DND-41 (cell line): ENCODE data around the gene PTPRN.
A peak's percentile ranks its signal among the peaks of the same experiment; 100 is the strongest.

Experiments
- ATAC-seq: fragments of 200-7000 bp; cut with Tn5 transposase; 3 replicates; pipeline ENCODE4 v1.9.1; 2021; ENCODE audit warnings: low read depth; ENCODE audit not compliant: insufficient read depth
- DNase-seq: peaks from one replicate; pipeline ENCODE4 v3.0.0-alpha.2; 2020
- H2AFZ ChIP-seq: 2 replicates; pipeline ENCODE4 v1.6.0; 2012; ENCODE audit warnings: low read depth, low read length
- H3K27ac ChIP-seq: 2 replicates; pipeline ENCODE4 v1.5.1; 2012; ENCODE audit warnings: low read length, inconsistent platforms
- H3K27me3 ChIP-seq: fragments of 200-600 bp; sonication (generic); 2 replicates; pipeline ENCODE4 v1.6.0; 2012; ENCODE audit warnings: low read length, mild to moderate bottlenecking, inconsistent platforms; ENCODE audit not compliant: insufficient read depth, poor library complexity
- H3K36me3 ChIP-seq: 2 replicates; pipeline ENCODE4 v1.5.1; 2012; ENCODE audit warnings: low read length, inconsistent platforms; ENCODE audit not compliant: insufficient read depth
- H3K4me1 ChIP-seq: 2 replicates; pipeline ENCODE4 v1.5.1; 2012; ENCODE audit warnings: mild to moderate bottlenecking, low read length; ENCODE audit not compliant: insufficient read depth
- H3K4me2 ChIP-seq: 2 replicates; pipeline ENCODE4 v1.6.0; 2012; ENCODE audit warnings: mild to moderate bottlenecking, moderate library complexity, low read length, inconsistent platforms; ENCODE audit not compliant: insufficient read depth
- H3K4me3 ChIP-seq, 2 experiments: fragments of 200-600 bp in 1 of 2; shearing (Covaris generic) in 1 of 2; 2 replicates each; pipeline ENCODE4 v1.5.1; 2012 to 2016; ENCODE audit warnings: inconsistent platforms in 2 of 2, low read length in 2 of 2, mild to moderate bottlenecking in 2 of 2, low read depth in 1 of 2, moderate library complexity in 1 of 2
- H3K79me2 ChIP-seq: 2 replicates; pipeline ENCODE4 v1.6.0; 2012; ENCODE audit warnings: low read length, inconsistent platforms; ENCODE audit not compliant: insufficient read depth
- H3K9ac ChIP-seq: 2 replicates; pipeline ENCODE4 v1.6.0; 2012; ENCODE audit warnings: low read depth, mild to moderate bottlenecking, inconsistent platforms, low read length, moderate library complexity
- H3K9me3 ChIP-seq: 2 replicates; pipeline ENCODE4 v1.5.1; 2012; ENCODE audit warnings: low read length, moderate library complexity, mild to moderate bottlenecking, inconsistent platforms; ENCODE audit not compliant: insufficient read depth, severe bottlenecking
- H4K20me1 ChIP-seq: 2 replicates; pipeline ENCODE4 v1.6.0; 2012; ENCODE audit warnings: low read length; ENCODE audit not compliant: insufficient read depth
- CTCF ChIP-seq: IDR thresholded peaks from 2 replicates; pipeline ENCODE4 v1.5.1; 2012; ENCODE audit warnings: borderline replicate concordance, low read length, moderate library complexity, mild to moderate bottlenecking; ENCODE audit not compliant: poor library complexity, severe bottlenecking; ENCODE audit errors: extremely low read depth
- EZH2 ChIP-seq: IDR thresholded peaks from 3 replicates; pipeline ENCODE4 v1.6.1; 2012; ENCODE audit warnings: borderline replicate concordance, low read depth, mild to moderate bottlenecking, moderate library complexity, low read length, inconsistent platforms; ENCODE audit not compliant: severe bottlenecking

PTPRN gene

GRCh38 chr2:219296631-219297391 is 12.4 kb downstream of the PTPRN start:
- Histone ChIP-seq H3K4me3 (no peak overlapping the region), H3K9ac (no peak overlapping the region), H3K36me3 (no peaks in the 10 kb centered on the region), H3K9me3 (no peaks in the 10 kb centered on the region), H2AFZ (no peak overlapping the region), H3K27ac (no peak overlapping the region), H4K20me1 (no peaks in the 10 kb centered on the region), H3K27me3 (peaks cover 35% of the 10 kb centered on the region), H3K4me1 (peaks cover 18% of the 10 kb centered on the region), H3K79me2 (no peaks in the 10 kb centered on the region), H3K4me2 (no peak overlapping the region)
- DNase-seq (peak; percentile 28), ATAC-seq (no peak)
- TF ChIP-seq CTCF = no peak
- TF ChIP-seq EZH2 = no peak

GRCh38 chr2:219296142-219296541 is 13.1 kb downstream of the PTPRN start:
- Histone ChIP-seq H3K79me2 (no peaks in the 10 kb centered on the region), H3K27ac (no peak overlapping the region), H3K9me3 (no peaks in the 10 kb centered on the region), H3K27me3 (peaks cover 29% of the 10 kb centered on the region), H3K9ac (no peak overlapping the region), H3K4me1 (peaks cover 18% of the 10 kb centered on the region), H2AFZ (no peak overlapping the region), H3K4me2 (no peak overlapping the region), H4K20me1 (no peaks in the 10 kb centered on the region), H3K4me3 (no peak overlapping the region), H3K36me3 (no peaks in the 10 kb centered on the region)
- DNase-seq (peak; percentile 2), ATAC-seq (no peak)
- TF ChIP-seq EZH2 (no peak), CTCF (no peak)

- ATAC-seq (peak; percentile 85), DNase-seq (peak; percentile 82)
- Histone ChIP-seq H2AFZ (peak overlapping the region; percentile 93), H3K9me3 (no peaks in the 10 kb centered on the region), H3K4me3 (peak overlapping the region; percentile 9 to 61; a peak in 3 of 4 replicates), H3K36me3 (no peaks in the 10 kb centered on the region), H3K27ac (peak overlapping the region; percentile 30; the same call in 1 of the 2 replicates), H3K4me2 (peak overlapping the region; percentile 86), H4K20me1 (no peaks in the 10 kb centered on the region), H3K27me3 (peaks cover 14% of the 10 kb centered on the region), H3K4me1 (peaks cover 18% of the 10 kb centered on the region), H3K79me2 (no peaks in the 10 kb centered on the region), H3K9ac (peak overlapping the region; percentile 64)
- no peak for TF ChIP-seq EZH2
- TF ChIP-seq CTCF = peak; percentile 93
These were observed 14.5 kb downstream of the PTPRN start for GRCh38 chr2:219294356-219295351.
